Cardiac muscle cell (in vitro differentiated cells and primary cell): Measurements from ENCODE around the gene NFATC1. TPM values are rescaled to one million over a fixed set of nuclear protein-coding genes. Genes with fewer than 3 reads are reported as not detected.
A peak's percentile ranks its signal among the peaks of the same experiment; 100 is the strongest.

Source experiments
- DNase-seq, 2 donors: peaks; one replicate each; pipeline versions ENCODE4 v3.0.0 to v3.0.0-alpha.2; 2010 to 2017; ENCODE audit warnings: low read depth in 1 of 2, low spot score in 1 of 2
- H3K27ac ChIP-seq: fragments of 200-600 bp; sonication (generic); 2 replicates; pipeline ENCODE4 v1.5.1; 2016
- H3K27me3 ChIP-seq: fragments of 200-600 bp; sonication (generic); 2 replicates; pipeline ENCODE4 v1.6.0; 2016; ENCODE audit warnings: control low read depth
- H3K36me3 ChIP-seq: fragments of 200-600 bp; sonication (generic); 2 replicates; pipeline ENCODE4 v1.5.1; 2016; ENCODE audit warnings: control low read depth
- H3K4me1 ChIP-seq: fragments of 200-600 bp; sonication (generic); 2 replicates; pipeline ENCODE4 v1.8.1; 2017; ENCODE audit warnings: low read depth, mild to moderate bottlenecking, mixed run types
- H3K4me3 ChIP-seq: fragments of 200-600 bp; sonication (generic); 2 replicates; pipeline ENCODE4 v1.5.1; 2016; ENCODE audit warnings: mild to moderate bottlenecking
- H3K9me3 ChIP-seq: fragments of 200-600 bp; sonication (generic); 2 replicates; pipeline ENCODE4 v1.5.1; 2017; ENCODE audit warnings: low read depth, mild to moderate bottlenecking, control low read depth
- polyA plus RNA-seq: library from polyadenylated mRNA; unstranded; fragments of >200 nt; fragmentation: Nextera tagmentation; extraction: Ambion mirVana; gene quantifications from 2 replicates; pipeline ENCODE4 v1.2.1, GENCODE V29; 2016
- total RNA-seq: library from RNA; depleted of rRNA; stranded (reverse); fragments of >200 nt; gene quantifications from 2 replicates; pipeline ENCODE4 v1.2.3, GENCODE V29; 2016
- TF ChIP-seq, protein P1 (sequence below): IDR thresholded peaks from 2 replicates; pipeline ENCODE4 v1.5.1; 2012; ENCODE audit warnings: low read depth, mild to moderate bottlenecking, low read length

Gene NFATC1
- total and polyA plus RNA-seq, 2 experiments from 2014 or later = 10.8 to 11.7 TPM

DNA sequence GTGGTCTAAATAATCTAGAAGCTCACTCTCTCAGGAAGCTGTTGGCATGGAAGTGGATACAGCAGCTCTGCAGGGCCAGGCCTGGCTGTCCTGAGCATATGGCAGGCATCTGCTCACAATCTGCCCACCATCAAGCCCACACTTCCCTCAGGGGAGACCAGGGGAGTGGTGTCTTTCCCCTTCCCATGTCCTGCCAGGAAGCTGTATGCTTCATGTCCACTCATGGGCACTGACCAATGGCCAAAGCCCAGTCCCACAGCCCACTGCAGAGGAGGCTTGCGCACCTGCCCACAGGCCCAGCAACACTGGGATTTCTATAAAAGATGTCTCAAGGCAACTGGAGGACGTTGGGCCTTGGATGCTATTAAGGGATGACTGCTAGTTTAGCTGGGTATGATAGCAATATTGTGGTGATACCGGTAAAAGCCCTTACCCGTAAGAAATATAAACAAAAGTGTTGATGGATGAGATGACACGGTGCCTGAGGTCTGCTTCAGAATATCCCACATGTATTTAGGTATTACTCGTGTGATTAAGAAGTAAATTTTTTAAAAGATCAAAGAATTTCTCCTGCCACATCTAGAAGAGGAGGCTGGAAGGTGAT lies 177.2 kb downstream of the NFATC1 start:
- TF ChIP-seq, protein P1, sequence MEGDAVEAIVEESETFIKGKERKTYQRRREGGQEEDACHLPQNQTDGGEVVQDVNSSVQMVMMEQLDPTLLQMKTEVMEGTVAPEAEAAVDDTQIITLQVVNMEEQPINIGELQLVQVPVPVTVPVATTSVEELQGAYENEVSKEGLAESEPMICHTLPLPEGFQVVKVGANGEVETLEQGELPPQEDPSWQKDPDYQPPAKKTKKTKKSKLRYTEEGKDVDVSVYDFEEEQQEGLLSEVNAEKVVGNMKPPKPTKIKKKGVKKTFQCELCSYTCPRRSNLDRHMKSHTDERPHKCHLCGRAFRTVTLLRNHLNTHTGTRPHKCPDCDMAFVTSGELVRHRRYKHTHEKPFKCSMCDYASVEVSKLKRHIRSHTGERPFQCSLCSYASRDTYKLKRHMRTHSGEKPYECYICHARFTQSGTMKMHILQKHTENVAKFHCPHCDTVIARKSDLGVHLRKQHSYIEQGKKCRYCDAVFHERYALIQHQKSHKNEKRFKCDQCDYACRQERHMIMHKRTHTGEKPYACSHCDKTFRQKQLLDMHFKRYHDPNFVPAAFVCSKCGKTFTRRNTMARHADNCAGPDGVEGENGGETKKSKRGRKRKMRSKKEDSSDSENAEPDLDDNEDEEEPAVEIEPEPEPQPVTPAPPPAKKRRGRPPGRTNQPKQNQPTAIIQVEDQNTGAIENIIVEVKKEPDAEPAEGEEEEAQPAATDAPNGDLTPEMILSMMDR = no peak
- no peaks in the 10 kb centered on the region for H3K36me3 ChIP-seq
- H3K27ac ChIP-seq = no peak overlapping the region
- H3K9me3 ChIP-seq = no peaks in the 10 kb centered on the region
- H3K27me3 ChIP-seq = no peaks in the 10 kb centered on the region
- no peaks in the 10 kb centered on the region for H3K4me1 ChIP-seq
- H3K4me3 ChIP-seq = no peak overlapping the region
- DNase-seq = no peak

DNA sequence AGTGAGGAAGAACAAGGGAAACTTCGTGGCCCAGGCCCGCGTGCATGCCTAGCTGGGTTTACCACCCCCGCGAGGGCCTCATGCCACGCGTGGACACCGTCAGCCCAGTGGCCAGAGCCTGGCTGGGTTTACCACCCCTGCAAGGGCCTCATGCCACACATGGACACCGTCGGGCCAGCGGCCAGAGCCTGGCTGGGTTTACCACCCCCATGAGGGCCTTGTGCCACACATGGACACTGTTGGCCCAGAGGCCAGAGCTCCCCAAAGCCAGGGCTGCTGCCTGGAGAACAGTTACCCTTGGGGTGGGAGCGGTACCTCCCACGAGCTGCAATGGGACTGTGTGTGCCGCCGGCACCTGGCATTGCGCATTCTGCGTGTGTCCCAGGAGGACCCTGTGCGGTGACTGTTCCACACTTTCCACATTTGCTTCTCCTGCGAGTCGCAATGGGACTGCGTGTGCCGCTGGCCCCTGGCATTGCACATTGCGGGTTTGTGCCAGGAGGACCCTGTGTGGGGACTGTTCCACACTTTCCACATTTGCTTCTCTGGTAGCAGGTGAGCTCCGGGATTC lies 178.3 kb downstream of the NFATC1 start:
- H3K9me3 ChIP-seq = no peaks in the 10 kb centered on the region
- TF ChIP-seq, protein P1 = no peak
- no peak overlapping the region for H3K4me3 ChIP-seq
- H3K27me3 ChIP-seq = no peaks in the 10 kb centered on the region
- H3K4me1 ChIP-seq = no peaks in the 10 kb centered on the region
- no peak for DNase-seq
- no peak overlapping the region for H3K27ac ChIP-seq
- H3K36me3 ChIP-seq = no peaks in the 10 kb centered on the region

DNA sequence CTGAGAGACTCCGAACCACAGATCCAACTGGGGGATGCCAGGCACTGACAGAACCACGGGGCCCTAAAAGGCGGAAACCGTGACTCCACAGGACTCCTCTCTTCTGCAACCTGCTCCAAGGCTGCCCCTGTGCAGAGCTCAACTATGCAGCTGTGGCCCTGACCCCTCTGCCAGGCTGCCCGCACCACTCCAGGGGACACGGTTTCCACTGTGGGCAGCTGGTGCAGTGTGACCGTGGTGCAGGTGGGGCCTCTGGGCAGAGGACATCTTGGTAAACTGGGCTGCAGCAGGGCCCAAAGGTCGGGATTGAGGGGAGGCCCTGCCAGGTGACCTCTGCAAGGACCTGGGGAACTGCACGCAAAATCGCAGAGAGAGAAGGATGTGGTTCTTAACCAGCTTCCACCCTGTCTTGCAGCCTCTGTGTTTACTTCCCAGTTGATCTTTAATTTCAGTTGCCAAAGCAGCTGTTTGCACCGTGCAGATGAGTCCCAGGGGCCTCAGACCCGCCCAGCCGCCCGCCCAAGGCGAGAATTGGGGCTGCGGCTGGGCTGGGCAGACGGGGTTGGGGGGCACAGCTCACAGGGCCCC lies 179.3 kb downstream of the NFATC1 start:
- H3K27ac ChIP-seq = no peak overlapping the region
- no peaks in the 10 kb centered on the region for H3K4me1 ChIP-seq
- no peak for DNase-seq
- TF ChIP-seq, protein P1 = no peak
- H3K36me3 ChIP-seq = no peaks in the 10 kb centered on the region
- no peak overlapping the region for H3K4me3 ChIP-seq
- no peaks in the 10 kb centered on the region for H3K27me3 ChIP-seq
- H3K9me3 ChIP-seq = no peaks in the 10 kb centered on the region

DNA sequence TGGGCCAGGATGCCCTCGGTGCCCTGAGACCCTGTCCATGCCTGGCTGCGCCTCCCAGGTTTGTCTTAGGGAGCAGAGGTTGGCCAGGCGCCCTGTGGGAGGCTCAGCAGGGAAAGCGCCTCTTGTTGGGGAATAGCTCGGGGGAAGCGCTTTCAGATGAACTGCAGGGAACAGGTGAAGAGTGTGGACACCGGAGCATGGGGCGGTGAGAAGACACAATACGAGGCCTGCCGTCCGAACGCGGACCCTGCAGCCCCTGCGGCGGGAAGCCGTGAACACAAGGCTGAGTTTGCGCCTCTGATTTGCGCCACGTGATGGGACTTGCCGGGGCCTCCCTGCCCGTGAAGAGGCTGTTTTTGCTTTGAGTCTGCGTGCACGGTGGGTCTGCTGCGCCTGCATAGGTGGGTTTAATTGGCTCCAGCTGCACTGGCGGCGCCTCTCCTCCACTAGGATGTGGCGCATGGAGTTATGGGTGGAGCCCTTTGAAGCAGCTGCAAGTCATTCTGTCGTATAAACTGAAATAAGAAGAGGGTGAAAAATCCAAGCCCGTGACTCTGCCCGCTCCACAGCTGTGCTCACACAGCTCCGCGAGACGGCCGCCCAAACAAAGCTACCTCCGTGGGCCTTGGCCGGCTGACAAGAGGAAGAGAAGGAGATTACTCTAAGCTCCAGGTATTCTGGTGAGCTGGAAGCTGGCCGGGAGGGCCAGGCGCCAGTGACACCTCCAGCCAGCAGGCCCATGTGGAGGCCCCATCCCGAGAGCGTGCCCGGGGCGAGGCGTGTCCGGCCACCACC lies 180.4 kb downstream of the NFATC1 start:
- TF ChIP-seq, protein P1 = peak; percentile 9
- H3K27ac ChIP-seq = no peak overlapping the region
- no peaks in the 10 kb centered on the region for H3K9me3 ChIP-seq
- H3K4me3 ChIP-seq = no peak overlapping the region
- DNase-seq = peak in 1 of 2 donors; percentile 62
- H3K36me3 ChIP-seq = no peaks in the 10 kb centered on the region
- no peaks in the 10 kb centered on the region for H3K4me1 ChIP-seq
- no peaks in the 10 kb centered on the region for H3K27me3 ChIP-seq

DNA sequence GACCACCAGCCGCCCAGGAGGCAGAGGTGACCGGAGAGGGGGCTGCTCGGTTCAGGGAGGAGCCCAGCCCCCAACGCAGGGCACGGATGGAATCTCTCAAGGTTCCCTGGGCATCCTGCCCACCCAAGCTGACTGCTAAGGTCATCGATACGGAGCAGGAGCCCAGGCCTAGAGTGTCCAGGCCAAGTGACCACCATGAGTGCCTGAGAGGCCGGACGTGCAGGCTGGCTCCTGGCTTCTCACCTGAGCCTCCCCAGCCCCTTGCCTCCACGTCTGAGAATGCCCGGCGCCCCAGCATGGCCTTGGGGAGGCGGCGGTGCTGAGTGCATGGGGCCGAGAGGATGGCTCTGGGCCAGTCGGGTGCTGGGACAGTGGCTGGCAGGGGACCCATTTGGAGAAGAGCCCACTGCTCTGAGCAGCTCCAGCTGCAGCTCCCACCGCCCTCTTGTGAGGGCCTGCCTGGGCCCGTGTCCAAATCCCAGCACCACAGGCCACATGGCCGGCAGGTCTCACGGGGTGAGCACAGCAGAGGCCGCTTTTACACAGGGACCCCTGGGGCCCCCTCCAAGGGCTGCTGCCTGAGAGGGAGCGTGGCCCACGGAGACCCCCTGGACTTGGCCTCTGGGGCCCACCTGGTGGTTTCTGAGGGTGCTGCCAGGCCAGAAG lies 181.1 kb downstream of the NFATC1 start:
- Histone ChIP-seq H3K9me3 (no peaks in the 10 kb centered on the region), H3K36me3 (no peaks in the 10 kb centered on the region), H3K4me3 (no peak overlapping the region), H3K27ac (no peak overlapping the region), H3K4me1 (no peaks in the 10 kb centered on the region), H3K27me3 (no peaks in the 10 kb centered on the region)
- DNase-seq = peak in 1 of 2 donors; percentile 86
- TF ChIP-seq, protein P1 = no peak
